NCI-H2196 (cell line): ENCODE measurements around the gene RAB31.

Experiments used
- DNase-seq: peaks from one replicate; lab custom pipeline; 2025; ENCODE audit not compliant: unreplicated experiment; lab: John Stamatoyannopoulos, UW

RAB31 gene

GRCh38 chr18:9691235-9691634 is 16.9 kb upstream of the RAB31 start:
- no peak for DNase-seq

DNA sequence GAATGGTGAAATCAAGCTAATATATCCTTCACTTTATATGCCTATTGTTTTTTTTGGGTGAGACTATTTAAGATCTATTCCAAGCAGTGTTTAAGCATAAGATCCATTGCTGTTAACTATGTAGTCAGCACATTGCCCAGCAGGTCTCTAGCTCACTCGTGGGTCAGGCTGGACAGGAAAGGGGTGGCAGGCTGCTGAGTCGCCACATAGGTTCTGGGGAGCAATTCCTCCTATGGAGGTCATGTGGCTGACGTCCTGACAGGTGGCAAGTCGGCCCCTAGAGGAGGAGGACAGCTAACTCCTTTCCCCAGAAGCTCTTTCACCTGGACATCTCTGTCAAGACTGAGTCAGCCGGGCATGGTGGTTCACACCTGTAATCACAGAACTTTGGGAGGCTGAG is 13.9 kb upstream of the RAB31 start:
- DNase-seq: no peak

DNA sequence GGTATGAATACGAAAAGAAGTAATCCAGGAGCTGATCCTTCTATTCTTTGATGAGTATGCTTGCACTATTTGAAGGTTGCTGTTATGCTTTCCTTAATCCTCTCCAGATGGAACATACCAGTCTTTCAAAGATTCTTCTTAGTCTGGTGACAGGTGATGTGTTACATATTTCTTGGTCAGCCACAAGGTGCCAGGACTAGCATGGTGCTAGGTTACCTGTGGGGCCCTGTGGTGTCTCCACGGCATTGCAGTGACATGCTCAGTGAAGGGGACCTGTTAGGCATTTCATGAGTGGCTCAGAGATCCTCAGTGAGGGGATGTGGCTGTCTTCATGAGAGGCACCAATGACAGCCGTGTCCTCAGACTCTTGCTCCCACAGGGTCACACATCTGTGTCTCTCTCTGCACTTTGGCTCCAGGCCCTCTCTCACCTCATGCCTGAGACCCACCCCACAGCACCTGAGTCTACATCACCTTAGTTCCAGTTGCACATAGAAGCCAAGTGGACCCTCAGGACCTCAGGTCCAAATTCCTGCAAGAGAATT is 13.1 kb upstream of the RAB31 start:
- DNase-seq: no peak

DNA sequence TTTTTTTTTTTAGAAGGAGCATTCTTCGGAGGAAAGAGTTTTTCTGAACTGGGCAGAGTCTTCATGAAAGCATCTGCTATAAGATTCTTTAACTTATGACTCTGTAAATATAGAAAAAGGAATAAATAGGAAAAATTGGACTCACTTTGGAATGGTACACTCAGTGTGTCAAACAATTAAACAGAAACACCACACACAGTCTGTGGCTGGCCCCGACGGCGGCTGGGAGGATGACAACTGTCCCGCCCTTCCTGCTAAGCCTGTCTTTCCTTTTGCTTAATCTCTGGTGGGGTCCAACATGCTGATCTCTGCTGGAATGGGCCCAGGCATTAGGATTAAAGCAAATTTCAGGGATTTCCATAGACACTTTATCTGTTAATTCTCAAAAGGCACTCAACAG is 12.5 kb upstream of the RAB31 start:
- no peak for DNase-seq

- no peak for DNase-seq
These were observed 12.0 kb upstream of the RAB31 start for GRCh38 chr18:9696112-9696511.

DNA sequence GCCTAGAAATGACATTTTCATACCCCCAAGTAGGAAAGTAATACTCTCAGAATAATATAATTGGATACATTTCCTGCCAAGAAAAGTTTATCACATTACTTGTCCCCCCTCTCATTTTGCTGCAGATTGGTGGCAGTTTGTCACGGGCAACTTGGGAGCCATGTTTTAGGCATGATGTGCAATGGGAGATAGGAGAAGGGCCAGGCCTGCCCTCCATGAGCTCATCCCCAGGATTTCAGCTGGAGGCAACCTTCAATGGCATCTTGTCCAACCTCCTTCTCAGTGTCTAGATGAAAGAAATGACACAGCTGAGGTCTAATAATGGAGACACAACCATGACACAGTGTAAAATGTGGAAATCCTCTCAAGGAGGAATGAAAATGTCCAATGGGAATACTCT is 11.4 kb upstream of the RAB31 start:
- no peak for DNase-seq

DNA sequence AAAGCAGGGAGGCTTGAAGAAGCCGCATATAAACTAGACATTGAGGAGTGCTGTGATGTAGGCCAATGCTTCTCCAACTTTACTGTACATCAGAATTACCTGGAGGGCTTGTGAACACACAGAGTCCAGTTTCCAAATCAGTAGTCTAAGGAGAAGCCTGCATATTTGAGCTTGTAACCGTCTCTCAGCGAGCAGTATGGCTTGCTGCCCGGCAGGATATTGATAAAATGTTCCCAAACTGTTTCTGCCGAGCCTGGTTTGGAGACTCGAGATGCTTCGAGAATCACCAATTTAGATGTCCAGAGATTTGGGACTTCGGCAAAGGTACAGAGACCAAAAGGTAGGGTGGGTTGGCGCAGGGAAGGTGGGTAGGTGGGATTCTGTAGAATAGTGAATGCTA is 11.0 kb upstream of the RAB31 start:
- DNase-seq: no peak

DNA sequence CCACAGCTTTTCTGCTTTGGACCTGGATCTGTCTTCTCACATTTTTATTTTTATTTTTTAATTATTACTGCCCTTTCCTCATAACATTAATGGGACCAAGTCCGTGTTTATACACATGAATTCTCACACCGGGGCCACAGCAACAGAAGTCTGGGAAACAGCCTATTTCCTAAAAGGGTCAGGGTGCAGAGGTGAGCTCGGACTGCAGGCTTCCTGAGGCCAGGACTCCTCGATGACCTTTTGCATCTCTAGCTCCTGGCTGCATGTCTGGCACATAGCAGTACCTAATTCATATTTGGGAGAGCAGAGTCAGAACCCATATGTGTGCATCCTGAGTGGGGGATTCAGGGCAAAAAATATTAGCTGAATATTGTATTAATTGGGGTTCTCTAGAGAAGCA is 9.6 kb upstream of the RAB31 start:
- no peak for DNase-seq

- no peak for DNase-seq
These were observed 7.8 kb upstream of the RAB31 start for GRCh38 chr18:9700261-9700796.

DNA sequence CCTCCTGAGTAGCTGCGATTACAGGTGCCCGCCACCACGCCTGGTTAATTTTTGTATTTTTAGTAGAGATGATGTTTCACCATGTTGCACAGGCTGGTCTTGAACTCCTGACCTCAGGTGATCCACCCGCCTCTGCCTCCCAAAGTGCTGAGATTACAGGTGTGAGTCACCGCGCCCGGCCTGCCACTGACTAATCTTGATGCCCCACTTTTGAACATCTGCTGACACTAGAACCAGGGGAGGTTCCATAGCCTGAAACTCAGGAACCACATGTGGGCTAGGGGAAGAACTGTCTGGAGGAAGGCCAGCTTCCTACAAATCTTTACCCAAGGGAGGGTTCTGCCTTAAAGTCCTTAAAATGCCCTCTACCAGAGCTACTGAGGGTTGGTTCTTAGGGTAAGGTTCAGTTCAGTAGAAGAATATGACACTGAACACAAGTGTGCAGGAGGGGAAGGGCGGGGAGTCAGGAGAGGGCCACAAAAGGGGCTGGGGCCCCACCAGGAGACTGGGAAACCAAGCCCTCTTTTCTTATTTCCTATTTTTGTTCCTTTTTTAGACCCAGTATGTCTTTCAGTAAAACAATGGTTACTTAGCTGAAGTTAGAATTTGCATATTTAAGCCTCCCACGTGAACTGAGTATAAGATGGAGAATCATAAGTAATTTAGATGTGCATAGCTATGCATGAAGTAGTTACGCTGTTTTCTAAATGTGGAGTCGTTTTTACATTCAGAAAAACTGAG is 6.3 kb upstream of the RAB31 start:
- DNase-seq: no peak

- DNase-seq: no peak
These were observed 3.6 kb upstream of the RAB31 start for GRCh38 chr18:9704233-9705118.

DNA sequence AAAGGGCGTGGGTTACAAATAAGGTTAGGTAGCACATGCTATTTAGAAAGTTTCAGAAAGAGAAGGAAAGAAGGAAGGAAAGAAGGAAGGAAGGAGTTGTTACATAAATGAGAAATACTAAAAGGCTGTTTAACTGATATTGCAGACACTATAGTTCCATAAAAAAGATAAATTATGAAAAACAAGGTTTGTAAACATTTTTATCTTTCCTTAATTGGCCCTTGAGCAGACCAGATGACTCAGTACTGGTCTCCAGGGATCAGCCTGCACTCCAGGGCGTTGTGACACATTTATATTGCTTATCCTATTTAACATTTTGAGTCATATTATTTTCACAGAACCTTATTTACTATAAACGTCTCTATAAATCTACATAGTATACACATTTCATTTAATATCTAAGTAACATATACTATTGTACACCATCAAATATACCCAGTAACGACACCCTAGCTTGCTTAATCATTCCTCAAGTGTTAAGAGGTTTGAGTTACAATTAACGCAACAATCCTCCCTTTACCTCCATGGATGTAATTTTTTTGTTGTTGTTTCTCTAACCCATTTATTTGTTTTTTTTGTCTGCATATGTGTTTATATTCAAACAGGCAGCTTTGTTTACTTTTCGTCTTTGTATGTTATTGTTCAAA is 2.8 kb upstream of the RAB31 start:
- no peak for DNase-seq

DNA sequence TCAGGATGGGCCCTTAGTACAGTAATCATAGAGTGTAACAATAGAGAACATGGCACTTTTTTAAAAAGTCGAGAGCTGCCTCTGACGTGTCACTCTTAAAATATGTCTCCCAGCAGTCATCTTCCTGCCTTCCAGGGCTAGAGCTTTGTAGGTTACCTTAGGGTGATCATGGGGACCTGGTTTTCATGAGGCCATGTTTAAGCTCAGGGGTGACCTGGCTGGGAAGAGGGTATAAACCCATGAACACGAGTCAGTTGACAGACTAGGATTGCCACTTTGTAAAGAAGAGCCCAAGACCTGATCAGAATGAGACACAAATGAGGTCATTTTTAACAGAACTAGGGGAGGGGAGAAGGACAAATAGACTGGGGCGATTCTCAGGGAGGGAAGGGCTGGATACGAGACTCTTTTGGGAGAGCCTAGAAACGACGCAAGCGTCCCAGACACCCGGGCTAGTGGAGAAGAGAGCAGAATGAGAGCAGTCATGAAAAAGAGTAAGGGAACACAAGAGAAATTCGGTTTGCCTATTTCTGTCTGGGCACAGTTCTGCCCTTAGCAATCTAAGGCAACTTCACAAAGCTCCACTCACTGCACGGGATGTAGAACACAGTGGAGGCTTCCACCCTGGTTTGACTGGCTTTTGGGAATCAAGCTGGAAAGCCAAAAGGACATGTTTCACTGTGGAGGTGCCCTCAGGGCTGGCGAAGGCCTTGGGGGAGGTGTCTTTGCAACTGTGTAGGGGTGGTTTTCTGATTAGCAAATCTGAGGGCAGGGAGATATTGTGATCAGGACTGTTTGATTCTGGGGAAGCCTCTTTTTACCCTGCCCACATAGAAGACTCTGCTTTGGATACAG is 1.8 kb upstream of the RAB31 start:
- DNase-seq: no peak

- DNase-seq: no peak
These were observed 582 bp upstream of the RAB31 start for GRCh38 chr18:9707381-9708056.

DNA sequence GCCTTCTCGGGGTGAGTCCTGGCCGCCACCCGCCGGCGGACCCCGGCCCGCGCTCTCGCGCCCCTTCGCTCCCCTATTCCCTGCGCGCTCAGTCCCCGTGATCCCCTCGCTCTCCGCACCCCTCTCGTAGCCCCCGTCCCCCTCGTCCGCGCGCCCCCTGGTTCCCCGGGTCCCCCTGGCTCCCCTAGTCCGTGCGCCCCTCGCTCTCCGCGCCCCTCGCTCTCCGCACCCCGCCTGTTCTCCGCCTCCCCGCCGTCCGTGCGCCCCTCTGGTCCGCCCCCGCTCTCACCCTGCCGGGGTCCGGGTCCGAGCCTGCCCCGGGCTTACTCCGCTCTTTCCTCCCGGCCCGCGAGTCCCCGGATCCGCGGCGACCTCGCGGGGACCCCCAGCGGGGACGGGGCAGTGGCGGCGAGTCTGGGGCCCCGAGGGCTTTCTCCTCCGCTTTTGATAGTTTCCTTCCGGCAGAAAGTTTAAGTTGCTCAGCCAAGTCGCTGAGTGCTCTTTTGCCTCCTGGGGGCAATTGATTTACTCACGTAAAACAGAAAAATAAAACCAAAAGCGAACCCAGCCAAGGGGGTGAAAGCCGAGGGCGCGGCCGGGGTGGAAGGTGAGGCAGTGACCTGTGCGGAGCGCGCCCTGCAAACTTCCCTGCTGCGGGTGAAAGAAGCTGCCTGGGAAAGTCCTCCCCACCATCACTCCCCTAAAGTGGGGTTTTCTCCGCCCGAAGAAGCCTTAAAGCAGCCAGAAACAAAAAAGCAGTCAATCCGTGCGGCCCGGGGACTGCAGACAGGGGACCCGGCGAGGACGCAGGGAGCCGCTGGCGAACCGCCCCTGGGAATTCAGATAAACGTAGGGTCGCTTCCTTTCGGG is 568 bp downstream of the RAB31 start:
- DNase-seq: no peak

DNA sequence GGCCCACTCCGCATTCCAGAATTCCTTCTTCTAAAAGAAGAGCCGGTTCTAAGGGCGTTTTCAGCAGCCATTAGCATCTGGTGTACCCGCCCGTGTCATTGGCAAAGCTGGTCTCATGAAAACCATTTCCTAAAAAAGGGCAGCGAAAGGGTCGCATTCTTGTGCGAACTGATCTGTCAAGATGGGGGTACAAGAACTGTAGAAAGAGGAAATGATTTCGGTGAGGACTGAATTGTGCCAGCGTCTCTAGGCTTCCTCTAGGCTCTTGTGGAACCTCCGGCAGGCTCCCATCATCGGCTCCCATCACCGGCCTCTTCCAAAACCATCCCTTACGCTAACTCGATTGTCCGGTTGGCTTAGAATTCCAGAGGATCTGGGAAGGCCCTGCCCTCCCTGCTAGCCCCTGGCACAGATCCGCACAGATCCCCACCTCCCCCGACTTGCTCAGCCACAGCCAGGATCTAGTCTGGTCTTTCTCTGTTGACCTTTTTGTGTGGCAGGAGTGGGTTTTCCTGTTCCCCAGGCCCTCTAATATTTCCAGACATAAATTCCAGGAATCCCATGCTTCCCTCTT is 1.3 kb downstream of the RAB31 start:
- DNase-seq: no peak

DNA sequence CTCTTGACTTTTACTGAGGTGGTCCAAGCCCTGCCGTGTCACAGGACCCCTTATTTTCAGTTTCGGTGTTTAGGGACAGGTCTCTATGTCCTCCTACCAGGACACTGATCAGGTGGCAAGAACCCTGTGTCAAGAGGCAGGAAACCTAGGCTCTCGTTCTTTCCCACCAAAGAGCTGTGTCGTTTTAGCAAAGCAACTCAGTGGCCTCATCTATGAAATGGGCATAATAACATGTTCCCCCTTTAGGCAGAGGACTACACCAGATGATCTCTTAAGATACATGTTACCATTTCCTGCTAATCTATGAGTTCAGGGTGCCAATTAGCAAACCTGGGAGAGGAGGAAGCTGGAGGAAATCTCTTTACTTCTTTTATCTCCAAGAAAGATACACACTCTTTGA is 1.9 kb downstream of the RAB31 start:
- DNase-seq: no peak

- DNase-seq: no peak
These were observed 3.4 kb downstream of the RAB31 start for GRCh38 chr18:9711361-9712129.
